GM12872 (cell line): ENCODE data around the gene STXBP3.

ENCODE experiments used
- TF ChIP-seq, protein P1 (sequence below): IDR thresholded peaks from 3 replicates; pipeline ENCODE4 v1.5.1; 2011; ENCODE audit warnings: low read depth, mild to moderate bottlenecking, low read length, moderate library complexity; ENCODE audit not compliant: insufficient read depth

The STXBP3 gene, protein sequence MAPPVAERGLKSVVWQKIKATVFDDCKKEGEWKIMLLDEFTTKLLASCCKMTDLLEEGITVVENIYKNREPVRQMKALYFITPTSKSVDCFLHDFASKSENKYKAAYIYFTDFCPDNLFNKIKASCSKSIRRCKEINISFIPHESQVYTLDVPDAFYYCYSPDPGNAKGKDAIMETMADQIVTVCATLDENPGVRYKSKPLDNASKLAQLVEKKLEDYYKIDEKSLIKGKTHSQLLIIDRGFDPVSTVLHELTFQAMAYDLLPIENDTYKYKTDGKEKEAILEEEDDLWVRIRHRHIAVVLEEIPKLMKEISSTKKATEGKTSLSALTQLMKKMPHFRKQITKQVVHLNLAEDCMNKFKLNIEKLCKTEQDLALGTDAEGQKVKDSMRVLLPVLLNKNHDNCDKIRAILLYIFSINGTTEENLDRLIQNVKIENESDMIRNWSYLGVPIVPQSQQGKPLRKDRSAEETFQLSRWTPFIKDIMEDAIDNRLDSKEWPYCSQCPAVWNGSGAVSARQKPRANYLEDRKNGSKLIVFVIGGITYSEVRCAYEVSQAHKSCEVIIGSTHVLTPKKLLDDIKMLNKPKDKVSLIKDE

DNA sequence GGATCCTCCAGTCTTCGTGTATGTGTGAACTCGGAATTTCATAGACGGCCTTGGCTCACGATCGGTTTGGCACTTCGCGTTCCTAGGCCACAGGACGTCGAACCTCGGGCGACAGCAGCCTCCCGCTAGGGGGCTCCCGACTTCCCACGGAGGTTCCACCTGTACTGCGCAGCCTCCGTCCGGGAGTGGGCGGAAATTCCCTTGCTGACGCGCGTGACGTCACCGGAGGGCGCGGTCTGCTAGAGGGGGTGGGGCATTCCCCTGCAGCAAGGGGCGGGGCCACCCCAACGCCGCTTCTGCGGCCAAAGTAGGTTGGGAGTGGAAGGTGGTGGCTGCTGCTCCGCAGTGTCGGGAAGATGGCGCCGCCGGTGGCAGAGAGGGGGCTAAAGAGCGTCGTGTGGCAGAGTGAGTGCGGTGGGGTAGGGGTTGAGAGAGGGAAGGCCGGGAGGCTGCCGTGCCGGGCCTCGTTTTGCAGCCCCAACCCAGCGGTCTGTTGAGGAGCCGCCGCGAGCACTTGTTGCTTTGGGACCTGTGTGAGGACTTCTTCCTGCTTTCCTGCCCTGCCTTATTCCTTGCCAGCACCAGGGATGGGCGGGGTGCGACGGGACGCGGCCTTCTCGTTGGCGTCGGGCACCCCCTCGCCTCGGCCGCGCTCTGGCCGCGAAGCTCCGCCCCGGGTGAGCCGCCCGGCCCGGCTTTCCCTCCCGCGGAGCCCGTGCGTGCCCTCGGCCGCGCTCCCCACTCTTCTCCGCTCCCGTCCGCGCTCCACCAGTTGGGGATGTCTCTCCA, at the start of gene STXBP3:
STXBP3 (plus strand) TSS at position 293 of the 789 bp plus-strand sequence; CDS start at position 357, 64 bp downstream.
- TF ChIP-seq, protein P1, sequence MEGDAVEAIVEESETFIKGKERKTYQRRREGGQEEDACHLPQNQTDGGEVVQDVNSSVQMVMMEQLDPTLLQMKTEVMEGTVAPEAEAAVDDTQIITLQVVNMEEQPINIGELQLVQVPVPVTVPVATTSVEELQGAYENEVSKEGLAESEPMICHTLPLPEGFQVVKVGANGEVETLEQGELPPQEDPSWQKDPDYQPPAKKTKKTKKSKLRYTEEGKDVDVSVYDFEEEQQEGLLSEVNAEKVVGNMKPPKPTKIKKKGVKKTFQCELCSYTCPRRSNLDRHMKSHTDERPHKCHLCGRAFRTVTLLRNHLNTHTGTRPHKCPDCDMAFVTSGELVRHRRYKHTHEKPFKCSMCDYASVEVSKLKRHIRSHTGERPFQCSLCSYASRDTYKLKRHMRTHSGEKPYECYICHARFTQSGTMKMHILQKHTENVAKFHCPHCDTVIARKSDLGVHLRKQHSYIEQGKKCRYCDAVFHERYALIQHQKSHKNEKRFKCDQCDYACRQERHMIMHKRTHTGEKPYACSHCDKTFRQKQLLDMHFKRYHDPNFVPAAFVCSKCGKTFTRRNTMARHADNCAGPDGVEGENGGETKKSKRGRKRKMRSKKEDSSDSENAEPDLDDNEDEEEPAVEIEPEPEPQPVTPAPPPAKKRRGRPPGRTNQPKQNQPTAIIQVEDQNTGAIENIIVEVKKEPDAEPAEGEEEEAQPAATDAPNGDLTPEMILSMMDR, result peak; percentile 99

DNA sequence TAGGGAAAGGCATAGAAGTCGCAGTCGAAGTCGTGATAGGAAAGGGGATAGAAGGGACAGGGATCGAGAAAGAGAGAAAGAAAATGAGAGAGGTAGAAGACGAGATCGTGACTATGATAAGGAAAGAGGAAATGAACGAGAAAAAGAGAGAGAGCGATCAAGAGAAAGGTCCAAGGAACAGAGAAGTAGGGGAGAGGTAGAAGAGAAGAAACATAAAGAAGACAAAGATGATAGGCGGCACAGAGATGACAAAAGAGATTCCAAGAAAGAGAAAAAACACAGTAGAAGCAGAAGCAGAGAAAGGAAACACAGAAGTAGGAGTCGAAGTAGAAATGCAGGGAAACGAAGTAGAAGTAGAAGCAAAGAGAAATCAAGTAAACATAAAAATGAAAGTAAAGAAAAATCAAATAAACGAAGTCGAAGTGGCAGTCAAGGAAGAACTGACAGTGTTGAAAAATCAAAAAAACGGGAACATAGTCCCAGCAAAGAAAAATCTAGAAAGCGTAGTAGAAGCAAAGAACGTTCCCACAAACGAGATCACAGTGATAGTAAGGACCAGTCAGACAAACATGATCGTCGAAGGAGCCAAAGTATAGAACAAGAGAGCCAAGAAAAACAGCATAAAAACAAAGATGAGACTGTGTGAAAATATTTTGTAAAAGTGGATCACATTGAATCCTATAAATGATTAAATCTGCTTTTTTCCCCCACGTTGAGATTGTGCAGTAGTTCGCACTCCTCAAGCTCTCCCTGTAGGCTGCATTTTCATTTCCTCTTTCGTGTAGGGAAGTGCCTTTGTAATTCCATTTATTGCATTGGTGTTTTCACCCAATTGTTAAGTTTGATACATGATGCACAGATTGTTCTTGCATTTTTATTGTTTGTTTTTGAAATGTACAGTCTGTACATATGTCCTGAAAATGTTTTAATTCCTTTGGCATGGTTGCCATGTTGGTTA, 46.8 kb upstream of the STXBP3 start:
- TF ChIP-seq, protein P1, result no peak

DNA sequence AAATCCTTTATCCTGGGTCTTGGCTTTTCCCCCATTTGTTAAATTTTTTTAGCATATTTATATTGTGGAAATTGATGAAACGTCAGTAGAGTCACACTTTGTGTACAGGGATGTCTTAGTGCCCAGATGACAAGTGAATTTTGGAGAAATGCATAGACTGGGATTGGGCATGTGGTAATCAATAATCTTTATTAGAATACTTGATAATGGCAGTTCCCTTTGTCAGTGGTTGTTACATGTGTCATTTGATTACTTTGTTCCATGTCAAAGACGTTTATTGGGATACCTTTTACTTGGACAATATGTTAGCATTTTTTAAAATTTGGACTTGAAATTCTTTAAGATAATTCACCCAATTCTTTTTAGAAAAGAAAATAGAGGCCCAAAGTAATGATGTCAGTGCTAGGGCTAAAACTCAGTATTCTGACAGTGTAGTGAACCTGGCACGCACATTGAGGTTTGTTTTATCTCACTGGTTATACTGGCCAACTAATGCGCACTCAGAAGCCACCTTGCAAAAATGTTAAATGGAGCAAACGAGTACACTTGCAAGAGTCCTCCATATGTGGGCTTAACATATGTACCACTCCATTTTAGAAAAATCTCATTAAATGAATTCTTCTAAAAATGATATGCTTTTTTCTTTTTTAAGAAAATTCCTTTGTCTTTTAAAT, 45.2 kb upstream of the STXBP3 start:
- TF ChIP-seq, protein P1, result no peak

DNA sequence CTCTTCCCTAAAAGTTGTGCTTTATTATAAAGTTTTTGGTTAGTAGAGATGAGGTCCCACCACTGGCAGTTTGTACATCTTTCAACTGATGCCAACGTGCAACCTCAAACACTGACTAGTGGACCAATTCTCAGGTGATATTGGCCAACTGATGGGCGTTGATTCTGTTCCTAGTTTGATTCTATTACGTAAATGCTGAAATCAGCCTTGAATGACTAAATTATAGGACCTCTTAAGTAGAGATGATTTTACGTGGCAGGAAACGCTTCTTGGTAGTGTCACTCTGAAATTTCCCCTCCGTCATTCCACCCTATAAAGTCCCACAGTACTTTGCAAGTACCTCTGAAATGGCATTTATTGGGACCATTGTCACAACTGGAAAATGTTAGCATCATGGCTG, 42.5 kb upstream of the STXBP3 start:
- TF ChIP-seq, protein P1, result no peak

DNA sequence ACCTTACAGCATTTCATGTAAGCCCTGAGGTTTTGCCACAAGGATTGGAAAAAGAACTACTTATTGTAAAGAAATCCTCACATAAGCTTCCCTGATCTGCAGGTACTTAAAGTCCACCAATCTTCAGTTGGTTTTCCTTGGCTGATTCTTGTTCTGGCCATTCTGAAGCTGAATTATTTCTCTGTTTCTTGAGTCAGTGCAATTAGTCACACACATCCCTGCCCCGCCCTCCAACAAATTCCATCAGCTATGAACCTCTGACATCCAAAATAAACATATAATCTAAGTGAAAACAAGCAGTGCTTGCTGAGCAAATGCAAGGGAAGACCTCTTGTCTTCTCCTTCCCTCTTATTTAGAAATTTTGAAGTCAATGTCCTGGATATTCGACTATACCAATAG, 42.0 kb upstream of the STXBP3 start:
- TF ChIP-seq, protein P1, result no peak

DNA sequence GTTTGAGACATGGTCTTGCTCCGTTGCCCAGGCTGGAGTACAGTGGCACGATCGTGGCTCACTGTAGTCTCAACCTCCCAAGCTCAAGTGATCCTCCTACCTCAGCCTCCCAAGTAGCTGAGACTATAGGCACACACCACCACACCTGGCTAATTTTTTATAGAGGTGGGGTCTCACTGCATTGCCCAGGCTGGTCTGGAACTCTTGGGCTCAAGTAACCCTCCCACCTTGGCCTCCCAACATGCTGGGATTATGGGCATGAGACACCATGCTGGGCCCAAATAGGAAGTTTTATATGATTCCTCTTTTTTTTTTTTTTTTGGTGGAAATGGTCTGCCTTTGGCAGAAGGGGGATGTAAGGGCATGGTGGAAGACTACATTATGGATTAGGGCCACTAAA, 39.8 kb upstream of the STXBP3 start:
- TF ChIP-seq, protein P1, result no peak
